SK-N-MC (cell line): ENCODE measurements around the gene MIPOL1.

Experiments used
- EZH2 ChIP-seq: fragments of 200-600 bp; sonication (generic); IDR thresholded peaks from one replicate; pipeline ENCODE4 v1.6.1; 2017; ENCODE audit warnings: antibody characterized with exemption
- POLR2AphosphoS5 ChIP-seq: IDR thresholded peaks from 2 replicates; pipeline ENCODE4 v1.6.1; 2012; ENCODE audit warnings: mild to moderate bottlenecking, low read depth, low read length, borderline replicate concordance

GRCh38 chr14:37181441-37181840 lies 16.3 kb upstream of the MIPOL1 start:
- TF ChIP-seq POLR2AphosphoS5 (no peak), EZH2 (no peak)
